Measurements from ENCODE around the gene VRK1. TPM values are rescaled to one million over a fixed set of nuclear protein-coding genes. Genes with fewer than 3 reads are reported as not detected.

VRK1 gene
- 40.5 TPM for total RNA-seq (2013)
- polyA plus RNA-seq (10 to 100 TPM in 2 of 3 donors, 1 to 10 TPM in 1; 5.5 to 14.3 (median 13.2) TPM), polyA minus RNA-seq (13.3 and 15.3 TPM in 2 replicates), total RNA-seq (20.9 to 45.4 (median 33.8) reads per million in 11 experiments)

DNA sequence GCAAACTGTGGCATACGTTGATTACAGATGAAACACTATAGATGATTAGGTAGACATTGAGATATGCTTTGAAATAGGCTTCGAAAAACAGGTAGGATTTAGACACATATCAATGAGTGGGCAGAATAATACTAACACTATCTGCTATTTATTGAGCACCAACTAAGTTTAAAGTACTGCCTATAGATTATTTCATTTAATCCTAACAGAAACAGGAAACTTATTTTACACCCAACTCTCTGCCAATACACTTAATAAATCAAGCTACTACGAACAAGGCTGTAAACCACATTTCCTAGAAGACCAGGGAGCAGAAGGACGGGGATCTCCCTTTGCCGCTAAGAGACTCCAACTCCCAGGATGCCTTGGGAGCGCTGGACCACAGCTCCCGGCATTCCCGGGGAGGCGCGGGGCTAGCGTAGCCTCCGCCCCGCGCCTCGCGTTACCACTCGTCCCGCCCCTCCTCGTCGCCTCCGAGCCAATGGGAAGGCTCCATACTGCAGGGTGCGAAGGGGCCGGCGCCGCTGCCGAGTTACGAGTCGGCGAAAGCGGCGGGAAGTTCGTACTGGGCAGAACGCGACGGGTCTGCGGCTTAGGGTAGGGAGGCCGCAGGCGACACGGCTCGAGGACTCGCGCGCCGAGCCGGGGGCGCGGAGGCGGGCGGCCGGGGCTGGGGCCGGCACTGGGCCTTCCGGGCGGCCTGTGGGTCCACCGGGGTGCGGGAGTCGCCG is at the start of gene VRK1:
Gene VRK1, plus strand, starts transcription at position 532 of the 731 bp plus-strand sequence. CDS start 36,090 bp downstream, outside the sequence.
- peak within 1 kb of the TSS; percentile 61 for H3K9ac ChIP-seq (ENCODE audit: insufficient read depth, low read length, poor library complexity, severe bottlenecking)
- WGBS (ENCODE audit: insufficient coverage): under 1% methylated on average over 55 of the region's 57 CpGs
- intact Hi-C loops (cut with micrococcal nuclease): loop anchor here in 1 of 2 donors (10.0 kb wide), 1 partner anchor 292 kb away; the partner anchor contains the start of gene PAPOLA
- H3K9me3 ChIP-seq (replicated peaks in 1 of 2; ENCODE audit: control insufficient read depth in 1 of 2, insufficient read depth in 1 of 2, low read length in 2 of 2): no peaks in the 10 kb centered on the region
- peak within 1 kb of the TSS; percentile 63 to 72 (median 71) for H3K4me3 ChIP-seq (replicated peaks in 1 of 3; ENCODE audit: low read depth in 2 of 3, low read length in 3 of 3)
- peak within 1 kb of the TSS; percentile 82 for H3K4me2 ChIP-seq (replicated peaks; ENCODE audit: extremely low read depth, low read length, poor library complexity, severe bottlenecking)
- H4K20me1 ChIP-seq (ENCODE audit: insufficient read depth, low read length): no peaks in the 10 kb centered on the region
- TF ChIP-seq, protein P1, sequence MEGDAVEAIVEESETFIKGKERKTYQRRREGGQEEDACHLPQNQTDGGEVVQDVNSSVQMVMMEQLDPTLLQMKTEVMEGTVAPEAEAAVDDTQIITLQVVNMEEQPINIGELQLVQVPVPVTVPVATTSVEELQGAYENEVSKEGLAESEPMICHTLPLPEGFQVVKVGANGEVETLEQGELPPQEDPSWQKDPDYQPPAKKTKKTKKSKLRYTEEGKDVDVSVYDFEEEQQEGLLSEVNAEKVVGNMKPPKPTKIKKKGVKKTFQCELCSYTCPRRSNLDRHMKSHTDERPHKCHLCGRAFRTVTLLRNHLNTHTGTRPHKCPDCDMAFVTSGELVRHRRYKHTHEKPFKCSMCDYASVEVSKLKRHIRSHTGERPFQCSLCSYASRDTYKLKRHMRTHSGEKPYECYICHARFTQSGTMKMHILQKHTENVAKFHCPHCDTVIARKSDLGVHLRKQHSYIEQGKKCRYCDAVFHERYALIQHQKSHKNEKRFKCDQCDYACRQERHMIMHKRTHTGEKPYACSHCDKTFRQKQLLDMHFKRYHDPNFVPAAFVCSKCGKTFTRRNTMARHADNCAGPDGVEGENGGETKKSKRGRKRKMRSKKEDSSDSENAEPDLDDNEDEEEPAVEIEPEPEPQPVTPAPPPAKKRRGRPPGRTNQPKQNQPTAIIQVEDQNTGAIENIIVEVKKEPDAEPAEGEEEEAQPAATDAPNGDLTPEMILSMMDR (IDR thresholded peaks at IDR 0.05): no peak
- H3K79me2 ChIP-seq (ENCODE audit: insufficient read depth, low read length): peaks cover 47% of the 10 kb centered on the region
- H3K4me1 ChIP-seq (ENCODE audit: control insufficient read depth in 1 of 2, insufficient read depth in 2 of 2, low read length in 2 of 2): peaks cover 25 to 42% of the 10 kb centered on the region in 2 donors
- peak within 1 kb of the TSS; percentile 22 to 47 for H3K27ac ChIP-seq (ENCODE audit: low read depth in 1 of 2, low read length in 2 of 2)
- no peaks in the 10 kb centered on the region for H3K9me3 Mint-ChIP-seq
- H2AFZ ChIP-seq (ENCODE audit: insufficient read depth, low read depth, low read length, poor library complexity, severe bottlenecking): peak within 1 kb of the TSS; percentile 78
- H3K27me3 ChIP-seq (ENCODE audit: control insufficient read depth in 2 of 2, insufficient read depth in 2 of 2, low read length in 2 of 2): no peaks in the 10 kb centered on the region
- peaks cover 0 to 3% (median 2%) of the 10 kb centered on the region in 3 donors for H3K27me3 Mint-ChIP-seq (ENCODE audit: low read depth in 3 of 3)
- peaks cover 35% of the 10 kb centered on the region for H3K4me1 Mint-ChIP-seq
- H3K4me3 Mint-ChIP-seq: peak within 1 kb of the TSS; percentile 84 to 91
- no peaks in the 10 kb centered on the region for H3K36me3 ChIP-seq (replicated peaks in 1 of 2; ENCODE audit: control insufficient read depth in 1 of 2, insufficient read depth in 2 of 2, low read length in 2 of 2)
- H3K36me3 Mint-ChIP-seq: no peaks in the 10 kb centered on the region
- DNase-seq: peak; percentile 92 to 95 (median 93)
- H3K27ac Mint-ChIP-seq: peak within 1 kb of the TSS; percentile 51 to 86 (median 80)

GRCh38 chr14:96747608-96748007 is 49.6 kb upstream of the VRK1 start:
- peaks cover 0 to 2% (median 0%) of the 10 kb centered on the region in 7 donors for H3K9me3 Mint-ChIP-seq
- H3K4me1 Mint-ChIP-seq: no peaks in the 10 kb centered on the region
- Histone ChIP-seq H3K79me2 (ENCODE audit: insufficient read depth, low read length) (no peaks in the 10 kb centered on the region), H4K20me1 (ENCODE audit: insufficient read depth, low read length) (no peaks in the 10 kb centered on the region), H3K27ac (ENCODE audit: low read depth in 1 of 2, low read length in 2 of 2) (no peak overlapping the region), H3K9ac (ENCODE audit: insufficient read depth, low read length, poor library complexity, severe bottlenecking) (no peak overlapping the region), H3K4me1 (ENCODE audit: control insufficient read depth in 1 of 2, insufficient read depth in 2 of 2, low read length in 2 of 2) (no peaks in the 10 kb centered on the region), H3K27me3 (ENCODE audit: control insufficient read depth in 2 of 2, insufficient read depth in 2 of 2, low read length in 2 of 2) (peaks cover 5 to 17% of the 10 kb centered on the region in 2 donors), H3K4me2 (replicated peaks; ENCODE audit: extremely low read depth, low read length, poor library complexity, severe bottlenecking) (no peak overlapping the region), H3K4me3 (replicated peaks in 1 of 3; ENCODE audit: low read depth in 2 of 3, low read length in 3 of 3) (no peak overlapping the region), H3K9me3 (replicated peaks in 1 of 2; ENCODE audit: control insufficient read depth in 1 of 2, insufficient read depth in 1 of 2, low read length in 2 of 2) (no peaks in the 10 kb centered on the region), H2AFZ (ENCODE audit: insufficient read depth, low read depth, low read length, poor library complexity, severe bottlenecking) (no peak overlapping the region), H3K36me3 (replicated peaks in 1 of 2; ENCODE audit: control insufficient read depth in 1 of 2, insufficient read depth in 2 of 2, low read length in 2 of 2) (no peaks in the 10 kb centered on the region)
- H3K27me3 Mint-ChIP-seq (ENCODE audit: low read depth in 3 of 3): peaks cover 21 to 37% (median 36%) of the 10 kb centered on the region in 3 donors
- H3K27ac Mint-ChIP-seq: no peak overlapping the region
- H3K4me3 Mint-ChIP-seq: no peak overlapping the region
- DNase-seq: no peak
- intact Hi-C loops (cut with micrococcal nuclease): no loop called here
- WGBS (ENCODE audit: insufficient coverage): 91% methylated on average over 10 of the region's 10 CpGs
- TF ChIP-seq, protein P1 (IDR thresholded peaks at IDR 0.05): no peak
- H3K36me3 Mint-ChIP-seq: no peaks in the 10 kb centered on the region

Data from CD14-positive monocyte (primary cell).